Natural killer cell (primary cell): ENCODE measurements around the gene CD34. TPM values are rescaled to one million over a fixed set of nuclear protein-coding genes. Genes with fewer than 3 reads are reported as not detected.

Experiments
- ATAC-seq, 3 donors: fragments of 150-1000 bp in 2 of 3; fragments of 200-7000 bp in 1 of 3; cut with Tn5 transposase; 1 replicate in 1 of 3; 2 replicates in 2 of 3; pipeline ENCODE4 v1.10.0; 2021; ENCODE audit warnings: mild to moderate bottlenecking in 2 of 3, moderate library complexity in 2 of 3
- DNase-seq, 2 donors: peaks; one replicate each; pipeline versions ENCODE4 v3.0.0 to v3.0.0-alpha.2; 2013 to 2021; ENCODE audit warnings: mixed read lengths in 1 of 2
- H3K27ac ChIP-seq: one replicate; pipeline ENCODE4 v1.5.1; 2013; ENCODE audit warnings: mild to moderate bottlenecking, low read length
- H3K27me3 ChIP-seq: one replicate; pipeline ENCODE4 v1.6.1; 2013; ENCODE audit warnings: low read length; ENCODE audit not compliant: control insufficient read depth, insufficient read depth
- H3K36me3 ChIP-seq: one replicate; pipeline ENCODE4 v1.6.1; 2013; ENCODE audit warnings: low read length; ENCODE audit not compliant: control insufficient read depth, insufficient read depth
- H3K4me1 ChIP-seq: one replicate; pipeline ENCODE4 v1.6.1; 2013; ENCODE audit warnings: low read length; ENCODE audit not compliant: control insufficient read depth, insufficient read depth
- H3K4me3 ChIP-seq: one replicate; pipeline ENCODE4 v1.5.1; 2013; ENCODE audit warnings: low read length
- H3K9me3 ChIP-seq: one replicate; pipeline ENCODE4 v1.6.1; 2013; ENCODE audit warnings: low read length; ENCODE audit not compliant: control insufficient read depth, insufficient read depth
- H3K27ac Mint-ChIP-seq, 2 donors: one replicate each; pipeline ENCODE4 v1.8.0; 2022; ENCODE audit warnings: mild to moderate bottlenecking in 2 of 2, mixed read lengths in 2 of 2, moderate library complexity in 1 of 2
- H3K27me3 Mint-ChIP-seq, 2 donors: one replicate each; pipeline ENCODE4 v1.8.0; 2022; ENCODE audit warnings: low read depth in 2 of 2, mixed read lengths in 2 of 2
- H3K36me3 Mint-ChIP-seq: one replicate; pipeline ENCODE4 v1.8.0; 2022; ENCODE audit warnings: mixed read lengths
- H3K4me1 Mint-ChIP-seq, 2 donors: one replicate each; pipeline ENCODE4 v1.8.0; 2022; ENCODE audit warnings: mixed read lengths in 2 of 2
- H3K4me3 Mint-ChIP-seq: one replicate; pipeline ENCODE4 v1.8.0; 2022; ENCODE audit warnings: mild to moderate bottlenecking, moderate library complexity, mixed read lengths
- H3K9me3 Mint-ChIP-seq, 2 donors: one replicate each; pipeline ENCODE4 v1.8.0; 2022; ENCODE audit warnings: mixed read lengths in 2 of 2
- WGBS: methylation state at CpG from one replicate; pipeline ENCODE4 v1.1.7; 2013; ENCODE audit warnings: missing lambda C conversion rate; ENCODE audit not compliant: insufficient coverage; 5-methylcytosine and 5-hydroxymethylcytosine counted together
- intact Hi-C: fragments of 100-400 bp; cut with micrococcal nuclease; formaldehyde crosslinking; loops from one replicate; pipeline ENCODE4 v1.14.2; 2022
- total RNA-seq, 4 donors: library from RNA; stranded (reverse); fragments of 120-200 nt in 1 of 4; gene quantifications; one replicate each; pipeline versions ENCODE4 v1.2.3 to v1.2.4, GENCODE V29; 2013 to 2022
- TF ChIP-seq, protein P1 (sequence below): fragments of 200-600 bp; IDR thresholded peaks from one replicate; pipeline ENCODE4 v1.8.0; 2022; ENCODE audit warnings: antibody characterized with exemption

Gene CD34
- total RNA-seq, 3 donors from 2014 or later (not counting 1 experiment from before 2014, with no cell fraction given), result 0.14 to 0.30 TPM; not detected in 1

DNA sequence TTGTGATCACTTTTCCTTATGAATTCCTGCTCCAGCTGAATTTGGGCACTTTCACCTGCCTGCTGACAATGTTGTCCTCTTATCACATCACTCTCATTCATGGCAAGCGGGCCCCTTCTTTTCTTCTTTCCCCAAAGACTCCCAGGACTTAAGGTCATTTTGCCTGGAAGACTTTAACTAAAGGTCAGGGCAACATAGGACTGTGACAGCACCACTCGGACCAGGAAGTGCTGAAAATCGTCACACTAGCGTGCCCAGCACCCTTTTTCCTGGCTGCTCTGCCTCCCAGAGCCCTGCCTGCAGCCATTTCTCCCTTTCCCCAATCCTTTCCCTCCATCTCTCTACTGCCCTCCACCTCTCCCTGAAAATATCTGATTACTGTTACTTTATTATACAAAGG is 35.4 kb downstream of the CD34 start:
- H3K4me3 Mint-ChIP-seq, result no peak overlapping the region

DNA sequence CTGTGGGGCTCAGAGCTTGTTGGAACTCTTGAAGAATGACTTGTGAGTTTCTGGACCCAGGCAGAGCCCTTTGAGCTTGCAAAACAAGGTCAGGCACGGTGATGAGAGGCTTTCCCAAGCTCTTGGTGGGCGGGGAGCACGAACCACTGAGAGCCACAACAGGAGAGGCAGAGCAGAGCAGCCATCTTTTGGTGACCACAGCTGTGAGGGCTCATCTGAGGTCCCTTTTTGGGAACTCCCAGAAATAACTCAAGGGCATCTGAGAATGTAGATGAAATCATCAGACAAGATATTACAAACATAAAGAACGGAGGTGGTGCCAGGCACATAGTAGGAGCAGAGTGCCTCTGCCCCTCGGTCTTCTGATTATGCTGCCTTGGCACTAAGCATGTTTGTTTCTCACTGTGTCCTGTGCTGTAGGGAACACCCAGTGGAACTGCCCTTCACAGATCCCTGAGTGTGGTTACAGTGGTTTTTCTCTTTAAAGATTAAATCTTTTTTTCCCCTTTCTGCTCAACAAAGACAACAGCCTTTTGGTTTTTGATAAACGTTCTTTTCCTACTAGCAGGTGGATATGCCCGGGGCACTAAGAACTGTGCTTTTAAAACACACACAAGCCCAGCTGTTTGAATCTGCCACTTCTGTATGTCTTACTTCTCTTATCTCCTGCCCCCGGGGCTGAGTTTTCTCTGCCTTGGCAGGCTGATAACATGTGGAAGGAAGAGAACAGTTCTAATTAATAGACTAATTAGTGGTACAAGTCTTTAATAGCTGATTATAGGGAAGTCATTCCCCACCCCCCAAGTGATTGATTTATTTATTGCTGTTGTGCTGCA is 37.7 kb downstream of the CD34 start:
- Mint-ChIP-seq H3K4me1 (peaks cover 45 to 48% of the 10 kb centered on the region in 2 donors), H3K9me3 (no peaks in the 10 kb centered on the region), H3K36me3 (no peaks in the 10 kb centered on the region), H3K27ac (peak overlapping the region; percentile 80 to 86), H3K4me3 (peak overlapping the region; percentile 74), H3K27me3 (peaks cover 0 to 3% of the 10 kb centered on the region in 2 donors)
- TF ChIP-seq, protein P1, sequence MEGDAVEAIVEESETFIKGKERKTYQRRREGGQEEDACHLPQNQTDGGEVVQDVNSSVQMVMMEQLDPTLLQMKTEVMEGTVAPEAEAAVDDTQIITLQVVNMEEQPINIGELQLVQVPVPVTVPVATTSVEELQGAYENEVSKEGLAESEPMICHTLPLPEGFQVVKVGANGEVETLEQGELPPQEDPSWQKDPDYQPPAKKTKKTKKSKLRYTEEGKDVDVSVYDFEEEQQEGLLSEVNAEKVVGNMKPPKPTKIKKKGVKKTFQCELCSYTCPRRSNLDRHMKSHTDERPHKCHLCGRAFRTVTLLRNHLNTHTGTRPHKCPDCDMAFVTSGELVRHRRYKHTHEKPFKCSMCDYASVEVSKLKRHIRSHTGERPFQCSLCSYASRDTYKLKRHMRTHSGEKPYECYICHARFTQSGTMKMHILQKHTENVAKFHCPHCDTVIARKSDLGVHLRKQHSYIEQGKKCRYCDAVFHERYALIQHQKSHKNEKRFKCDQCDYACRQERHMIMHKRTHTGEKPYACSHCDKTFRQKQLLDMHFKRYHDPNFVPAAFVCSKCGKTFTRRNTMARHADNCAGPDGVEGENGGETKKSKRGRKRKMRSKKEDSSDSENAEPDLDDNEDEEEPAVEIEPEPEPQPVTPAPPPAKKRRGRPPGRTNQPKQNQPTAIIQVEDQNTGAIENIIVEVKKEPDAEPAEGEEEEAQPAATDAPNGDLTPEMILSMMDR, result no peak
- peak in 1 of 2 donors; percentile 61 for DNase-seq
- no peaks in the 10 kb centered on the region for H3K36me3 ChIP-seq
- H3K4me3 ChIP-seq, result no peak overlapping the region
- H3K4me1 ChIP-seq, result peaks cover 33% of the 10 kb centered on the region
- peak overlapping the region; percentile 45 for H3K27ac ChIP-seq
- no peaks in the 10 kb centered on the region for H3K27me3 ChIP-seq
- intact Hi-C loops, result no loop called here
- H3K9me3 ChIP-seq, result no peaks in the 10 kb centered on the region
- ATAC-seq, result peak; percentile 19 to 55 (median 43)
- 2% methylated on average over 7 of the region's 8 CpGs for WGBS

More for the DNA sequence above, 35.4 kb downstream of the CD34 start:
- Mint-ChIP-seq H3K36me3 (no peaks in the 10 kb centered on the region), H3K9me3 (no peaks in the 10 kb centered on the region), H3K27ac (no peak overlapping the region), H3K27me3 (peaks cover 7 to 8% of the 10 kb centered on the region in 2 donors), H3K4me1 (peaks cover 30 to 33% of the 10 kb centered on the region in 2 donors)
- intact Hi-C loops, result no loop called here
- Histone ChIP-seq H3K4me1 (peaks cover 22% of the 10 kb centered on the region), H3K9me3 (no peaks in the 10 kb centered on the region), H3K4me3 (no peak overlapping the region), H3K36me3 (no peaks in the 10 kb centered on the region), H3K27me3 (no peaks in the 10 kb centered on the region), H3K27ac (no peak overlapping the region)
- ATAC-seq (no peak), DNase-seq (no peak)
- TF ChIP-seq, protein P1, result no peak
- 78% methylated on average over 4 of the region's 4 CpGs for WGBS

DNA sequence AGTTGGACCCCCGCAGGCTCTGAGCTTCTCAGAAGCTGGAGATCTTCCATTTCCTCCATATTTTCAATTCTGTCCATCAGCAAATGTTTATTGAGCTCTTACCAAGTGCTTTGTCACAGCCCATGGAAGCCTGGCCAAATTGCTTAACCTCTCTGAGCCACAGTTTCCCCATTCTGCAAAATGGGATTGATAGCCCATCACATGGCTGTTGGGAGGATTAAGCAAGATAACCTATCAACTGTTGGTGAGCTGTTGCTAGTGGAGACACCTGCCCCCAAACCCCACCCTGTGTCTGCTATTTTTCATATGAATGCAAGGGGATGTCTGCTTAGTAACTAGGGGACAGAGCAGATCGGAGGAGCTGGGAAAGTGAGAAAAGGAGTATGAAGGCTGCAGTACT is 38.3 kb downstream of the CD34 start:
- Mint-ChIP-seq H3K9me3 (no peaks in the 10 kb centered on the region), H3K27me3 (no peaks in the 10 kb centered on the region), H3K4me1 (peaks cover 48 to 54% of the 10 kb centered on the region in 2 donors), H3K27ac (peak overlapping the region; percentile 80 to 86), H3K4me3 (peak overlapping the region; percentile 74), H3K36me3 (no peaks in the 10 kb centered on the region)
- Histone ChIP-seq H3K4me1 (peaks cover 39% of the 10 kb centered on the region), H3K9me3 (no peaks in the 10 kb centered on the region), H3K4me3 (no peak overlapping the region), H3K27ac (peak overlapping the region; percentile 45), H3K27me3 (no peaks in the 10 kb centered on the region), H3K36me3 (no peaks in the 10 kb centered on the region)
- 93% methylated on average over 2 of the region's 2 CpGs for WGBS
- DNase-seq (no peak), ATAC-seq (no peak)
- intact Hi-C loops, result no loop called here
- TF ChIP-seq, protein P1, result no peak
